Parathyroid adenoma (tissue), 2 donors: ENCODE data around the gene C2CD5.
A peak's percentile ranks its signal among the peaks of the same experiment; 100 is the strongest.

ENCODE experiments used
- H2AFZ ChIP-seq: fragments of 300-600 bp; sonication (generic); one replicate; pipeline ENCODE4 v1.7.0; 2017; ENCODE audit warnings: antibody characterized with exemption, mild to moderate bottlenecking
- H3K27ac ChIP-seq: fragments of 300-600 bp; sonication (generic); one replicate; pipeline ENCODE4 v1.7.0; 2017
- H3K27me3 ChIP-seq: fragments of 300-600 bp; sonication (generic); one replicate; pipeline ENCODE4 v1.7.0; 2017; ENCODE audit warnings: low read length; ENCODE audit not compliant: control insufficient read depth, insufficient read depth
- H3K36me3 ChIP-seq: fragments of 300-600 bp; sonication (generic); one replicate; pipeline ENCODE4 v1.7.0; 2017; ENCODE audit warnings: low read length; ENCODE audit not compliant: control insufficient read depth, insufficient read depth
- H3K4me1 ChIP-seq: fragments of 300-600 bp; sonication (generic); one replicate; pipeline ENCODE4 v1.7.0; 2017; ENCODE audit warnings: control low read depth
- H3K4me2 ChIP-seq: fragments of 300-600 bp; sonication (generic); one replicate; pipeline ENCODE4 v1.7.0; 2017; ENCODE audit warnings: low read length
- H3K4me3 ChIP-seq: fragments of 300-600 bp; sonication (generic); one replicate; pipeline ENCODE4 v1.7.0; 2017; ENCODE audit warnings: low read depth, low read length
- H3K79me2 ChIP-seq: fragments of 300-600 bp; sonication (generic); one replicate; pipeline ENCODE4 v1.7.0; 2017; ENCODE audit warnings: control low read depth
- H3K9ac ChIP-seq: fragments of 300-600 bp; sonication (generic); one replicate; pipeline ENCODE4 v1.7.0; 2017; ENCODE audit warnings: mild to moderate bottlenecking
- H3K9me3 ChIP-seq: fragments of 300-600 bp; sonication (generic); one replicate; pipeline ENCODE4 v1.7.0; 2017; ENCODE audit warnings: low read length; ENCODE audit not compliant: control insufficient read depth
- TF ChIP-seq, protein P1 (sequence below): fragments of 300-600 bp; sonication (generic); IDR thresholded peaks from one replicate; pipeline ENCODE4 v1.7.0; 2017; ENCODE audit warnings: antibody characterized with exemption, mild to moderate bottlenecking
- donor health status: primary hyperparathyroidism.

The C2CD5 gene

GRCh38 chr12:22543246-22544037, 900 bp downstream of the C2CD5 start:
- peak overlapping the region; percentile 91 for H3K4me3 ChIP-seq
- peaks cover 20% of the 10 kb centered on the region for H3K79me2 ChIP-seq
- H3K27me3 ChIP-seq, result no peaks in the 10 kb centered on the region
- H2AFZ ChIP-seq, result peak overlapping the region; percentile 98
- no peaks in the 10 kb centered on the region for H3K9me3 ChIP-seq
- TF ChIP-seq, protein P1, sequence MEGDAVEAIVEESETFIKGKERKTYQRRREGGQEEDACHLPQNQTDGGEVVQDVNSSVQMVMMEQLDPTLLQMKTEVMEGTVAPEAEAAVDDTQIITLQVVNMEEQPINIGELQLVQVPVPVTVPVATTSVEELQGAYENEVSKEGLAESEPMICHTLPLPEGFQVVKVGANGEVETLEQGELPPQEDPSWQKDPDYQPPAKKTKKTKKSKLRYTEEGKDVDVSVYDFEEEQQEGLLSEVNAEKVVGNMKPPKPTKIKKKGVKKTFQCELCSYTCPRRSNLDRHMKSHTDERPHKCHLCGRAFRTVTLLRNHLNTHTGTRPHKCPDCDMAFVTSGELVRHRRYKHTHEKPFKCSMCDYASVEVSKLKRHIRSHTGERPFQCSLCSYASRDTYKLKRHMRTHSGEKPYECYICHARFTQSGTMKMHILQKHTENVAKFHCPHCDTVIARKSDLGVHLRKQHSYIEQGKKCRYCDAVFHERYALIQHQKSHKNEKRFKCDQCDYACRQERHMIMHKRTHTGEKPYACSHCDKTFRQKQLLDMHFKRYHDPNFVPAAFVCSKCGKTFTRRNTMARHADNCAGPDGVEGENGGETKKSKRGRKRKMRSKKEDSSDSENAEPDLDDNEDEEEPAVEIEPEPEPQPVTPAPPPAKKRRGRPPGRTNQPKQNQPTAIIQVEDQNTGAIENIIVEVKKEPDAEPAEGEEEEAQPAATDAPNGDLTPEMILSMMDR, result no peak
- H3K27ac ChIP-seq, result peak overlapping the region; percentile 92
- peak overlapping the region; percentile 32 for H3K9ac ChIP-seq
- peaks cover 20% of the 10 kb centered on the region for H3K4me1 ChIP-seq
- no peaks in the 10 kb centered on the region for H3K36me3 ChIP-seq
- H3K4me2 ChIP-seq, result peak overlapping the region; percentile 92

- Histone ChIP-seq H3K27ac (no peak overlapping the region), H3K9me3 (no peaks in the 10 kb centered on the region), H3K4me3 (no peak overlapping the region), H3K36me3 (no peaks in the 10 kb centered on the region), H2AFZ (no peak overlapping the region), H3K9ac (no peak overlapping the region), H3K27me3 (no peaks in the 10 kb centered on the region), H3K4me1 (peaks cover 20% of the 10 kb centered on the region), H3K4me2 (no peak overlapping the region), H3K79me2 (peaks cover 20% of the 10 kb centered on the region)
- TF ChIP-seq, protein P1, result no peak
These were observed 2.7 kb downstream of the C2CD5 start for GRCh38 chr12:22541496-22542155.

- H3K27me3 ChIP-seq, result no peaks in the 10 kb centered on the region
- no peak overlapping the region for H2AFZ ChIP-seq
- no peaks in the 10 kb centered on the region for H3K36me3 ChIP-seq
- no peak overlapping the region for H3K9ac ChIP-seq
- H3K79me2 ChIP-seq, result peaks cover 20% of the 10 kb centered on the region
- peaks cover 20% of the 10 kb centered on the region for H3K4me1 ChIP-seq
- no peak overlapping the region for H3K4me3 ChIP-seq
- TF ChIP-seq, protein P1, result no peak
- no peak overlapping the region for H3K4me2 ChIP-seq
- H3K27ac ChIP-seq, result no peak overlapping the region
- H3K9me3 ChIP-seq, result no peaks in the 10 kb centered on the region
These were observed 5.3 kb downstream of the C2CD5 start for GRCh38 chr12:22539055-22539454.

GRCh38 chr12:22538311-22538710, 6.0 kb downstream of the C2CD5 start:
- Histone ChIP-seq H2AFZ (no peak overlapping the region), H3K4me3 (no peak overlapping the region), H3K4me1 (peaks cover 19% of the 10 kb centered on the region), H3K27me3 (no peaks in the 10 kb centered on the region), H3K9ac (no peak overlapping the region), H3K79me2 (peaks cover 17% of the 10 kb centered on the region), H3K9me3 (no peaks in the 10 kb centered on the region), H3K27ac (no peak overlapping the region), H3K36me3 (no peaks in the 10 kb centered on the region), H3K4me2 (no peak overlapping the region)
- TF ChIP-seq, protein P1, result no peak
